B cell (primary cell): Measurements from ENCODE around the gene KRTAP4-11. TPM values are rescaled to one million over a fixed set of nuclear protein-coding genes. Genes with fewer than 3 reads are reported as not detected.
"Not testable (repeated sequence)": the region's sequence is repeated elsewhere in the genome, so short reads cannot be mapped to it uniquely, and the experiment has no call there.

ENCODE experiments used
- ATAC-seq: fragments of 200-7000 bp; cut with Tn5 transposase; one replicate; pipeline ENCODE4 v1.10.0; 2021; ENCODE audit warnings: low read depth, mild to moderate bottlenecking, moderate number of reproducible peaks, moderate library complexity
- CTCF ChIA-PET: fragments of 350-600 bp; sonication (Branson Sonifier 250); formaldehyde crosslinking; loops from one replicate; lab custom pipeline; 2021; ENCODE audit warnings: antibody characterized with exemption, inconsistent platforms; lab: Charles Lee
- POLR2A ChIA-PET: fragments of 350-600 bp; sonication (Branson Sonifier 250); formaldehyde crosslinking; loops from one replicate; lab custom pipeline; 2021; ENCODE audit warnings: antibody characterized with exemption; lab: Charles Lee
- DNase-seq: peaks from one replicate; pipeline ENCODE4 v3.0.0; 2013
- H2AFZ ChIP-seq: 2 replicates; pipeline ENCODE4 v1.6.1; 2012; ENCODE audit warnings: mild to moderate bottlenecking, low read depth, low read length; ENCODE audit not compliant: insufficient read depth, poor library complexity, severe bottlenecking
- H3K27ac ChIP-seq, 2 donors: 1 replicate in 1 of 2; 2 replicates in 1 of 2; pipeline ENCODE4 v1.5.1; 2012 to 2013; ENCODE audit warnings: low read length in 2 of 2, mild to moderate bottlenecking in 2 of 2, moderate library complexity in 1 of 2
- H3K27me3 ChIP-seq, 4 experiments: fragments of 200-600 bp in 1 of 4; sonication (generic) in 1 of 4; replicated peaks in 1 of 4; 1 replicate in 2 of 4; 2 replicates in 2 of 4; pipeline versions ENCODE4 v1.6.1 to v1.7.0; 2013 to 2016; ENCODE audit warnings: low read length in 3 of 4, mild to moderate bottlenecking in 2 of 4, mixed read lengths in 1 of 4, moderate library complexity in 1 of 4; ENCODE audit not compliant: insufficient read depth in 4 of 4, control insufficient read depth in 3 of 4; ENCODE audit errors: control extremely low read depth in 1 of 4
- H3K36me3 ChIP-seq, 2 experiments: replicated peaks in 1 of 2; 1 replicate in 1 of 2; 2 replicates in 1 of 2; pipeline versions ENCODE4 v1.6.1 to v1.7.1; 2013; ENCODE audit warnings: low read length in 1 of 2; ENCODE audit not compliant: insufficient read depth in 2 of 2, control insufficient read depth in 1 of 2; ENCODE audit errors: control extremely low read depth in 1 of 2, extremely low read depth in 1 of 2
- H3K4me1 ChIP-seq, 2 donors: fragments of 200-600 bp in 1 of 2; sonication (generic) in 1 of 2; 1 replicate in 1 of 2; 2 replicates in 1 of 2; pipeline versions ENCODE4 v1.5.1 to v1.6.1; 2013 to 2017; ENCODE audit warnings: low read length in 2 of 2; ENCODE audit not compliant: control insufficient read depth in 2 of 2, insufficient read depth in 2 of 2
- H3K4me2 ChIP-seq: replicated peaks from 2 replicates; pipeline ENCODE3; 2012; ENCODE audit warnings: mild to moderate bottlenecking, low read depth, low read length; ENCODE audit not compliant: poor library complexity, severe bottlenecking
- H3K4me3 ChIP-seq, 5 experiments: fragments of 200-600 bp in 1 of 5; sonication (generic) in 1 of 5; 1 replicate in 3 of 5; 2 replicates in 2 of 5; pipeline versions ENCODE4 v1.5.1 to v1.7.0; 2011 to 2016; ENCODE audit warnings: low read length in 4 of 5, mild to moderate bottlenecking in 4 of 5, low read depth in 2 of 5, control low read depth in 1 of 5, moderate library complexity in 1 of 5; ENCODE audit not compliant: insufficient read depth in 1 of 5; ENCODE audit errors: control extremely low read depth in 1 of 5, extremely low read depth in 1 of 5
- H3K79me2 ChIP-seq: fragments of 200-600 bp; sonication (generic); one replicate; pipeline ENCODE4 v1.6.0; 2016; ENCODE audit warnings: low read length; ENCODE audit not compliant: control insufficient read depth, insufficient read depth
- H3K9ac ChIP-seq: fragments of 200-600 bp; sonication (generic); 2 replicates; pipeline ENCODE4 v1.6.1; 2017; ENCODE audit warnings: mild to moderate bottlenecking, low read length, moderate library complexity
- H3K9me3 ChIP-seq, 3 donors: one replicate each; pipeline versions ENCODE4 v1.6.1 to v1.7.1; 2013; ENCODE audit warnings: low read length in 2 of 3; ENCODE audit not compliant: control insufficient read depth in 2 of 3, insufficient read depth in 1 of 3; ENCODE audit errors: control extremely low read depth in 1 of 3
- H4K20me1 ChIP-seq: 2 replicates; pipeline ENCODE4 v1.6.0; 2012; ENCODE audit warnings: mild to moderate bottlenecking, low read length; ENCODE audit not compliant: insufficient read depth, control insufficient read depth, poor library complexity, severe bottlenecking
- H3K27ac Mint-ChIP-seq: one replicate; pipeline ENCODE4 v1.8.0; 2021; ENCODE audit warnings: mixed read lengths
- H3K27me3 Mint-ChIP-seq: one replicate; pipeline ENCODE4 v1.8.0; 2021; ENCODE audit warnings: mixed read lengths
- H3K4me1 Mint-ChIP-seq: one replicate; pipeline ENCODE4 v1.8.0; 2021; ENCODE audit warnings: mixed read lengths
- H3K4me3 Mint-ChIP-seq: one replicate; pipeline ENCODE4 v1.8.0; 2021; ENCODE audit warnings: mixed read lengths
- H3K9me3 Mint-ChIP-seq: one replicate; pipeline ENCODE4 v1.8.0; 2022; ENCODE audit warnings: mixed read lengths; ENCODE audit not compliant: insufficient read depth
- EZH2 ChIP-seq: IDR thresholded peaks from 2 replicates; pipeline ENCODE4 v1.6.1; 2012; ENCODE audit warnings: borderline replicate concordance, low read depth, mild to moderate bottlenecking, moderate library complexity, low read length; ENCODE audit not compliant: insufficient read depth, poor library complexity, severe bottlenecking
- WGBS: methylation state at CpG from one replicate; pipeline ENCODE4 v1.1.5; 2013; ENCODE audit warnings: missing lambda C conversion rate; ENCODE audit not compliant: insufficient coverage; 5-methylcytosine and 5-hydroxymethylcytosine counted together
- intact Hi-C: fragments of 100-400 bp; cut with micrococcal nuclease; formaldehyde crosslinking; loops from one replicate; pipeline ENCODE4 v1.10.0; 2022
- polyA plus RNA-seq: library from polyadenylated mRNA; depleted of rRNA; stranded (reverse); fragments of >200 nt; gene quantifications from 2 replicates; pipeline ENCODE4 v1.2.3, GENCODE V29; 2012
- total RNA-seq, 2 donors: library from RNA; stranded (reverse); fragments of 120-200 nt in 1 of 2; gene quantifications; 1 replicate in 1 of 2; 2 replicates in 1 of 2; pipeline versions ENCODE4 v1.2.3 to v1.2.4, GENCODE V29; 2013 to 2022
- TF ChIP-seq, protein P1 (sequence below): fragments of 200-600 bp; IDR thresholded peaks from one replicate; pipeline ENCODE4 v1.8.0; 2022; ENCODE audit warnings: antibody characterized with exemption, mild to moderate bottlenecking

Gene KRTAP4-11
- total and polyA plus RNA-seq, 2 donors (not counting 1 experiment from before 2014, with no cell fraction given), result not detected

DNA sequence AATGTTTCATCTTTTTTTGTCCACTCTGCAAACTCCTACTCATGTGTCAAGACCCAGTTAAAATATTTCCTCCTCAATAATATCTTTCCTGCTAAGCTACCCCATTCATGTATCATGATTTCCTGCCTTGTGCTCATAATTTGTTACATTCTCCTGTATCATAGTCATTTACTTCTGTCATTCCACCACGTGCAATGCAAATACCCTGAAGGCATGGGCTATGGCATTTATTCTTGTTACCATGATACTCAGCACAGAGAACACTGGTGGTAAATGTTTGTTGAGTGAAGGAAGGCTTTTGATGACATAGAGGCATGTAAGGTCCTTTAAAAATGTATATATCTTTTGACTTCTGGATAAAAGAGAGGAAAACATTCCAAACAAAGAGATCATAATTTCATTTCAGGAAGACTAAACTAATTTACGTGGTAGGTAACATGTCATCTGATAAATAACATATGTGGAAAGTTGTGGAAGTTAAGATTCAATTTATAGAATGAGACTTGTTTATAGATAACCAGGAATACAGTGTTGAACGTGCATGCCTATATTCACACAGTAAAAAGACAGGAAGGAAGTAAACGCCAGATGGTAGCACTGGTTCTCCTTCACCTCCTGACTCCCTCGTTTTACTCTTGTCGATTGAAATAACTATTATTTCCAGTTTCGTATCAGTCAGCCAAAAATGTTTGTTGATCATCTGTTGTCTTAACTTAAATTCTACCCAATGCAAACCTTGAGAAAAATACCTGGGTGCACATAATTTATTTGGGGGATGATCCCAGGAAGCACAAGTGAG is 18.3 kb downstream of the KRTAP4-11 start:
- H3K27me3 Mint-ChIP-seq, result peaks cover 31% of the 10 kb centered on the region
- H3K36me3 ChIP-seq, H2AFZ ChIP-seq, H3K79me2 ChIP-seq, H3K4me1 ChIP-seq, H3K27ac Mint-ChIP-seq, H3K27me3 ChIP-seq, POLR2A ChIA-PET, H3K9me3 ChIP-seq, H4K20me1 ChIP-seq, intact Hi-C loops, ATAC-seq, H3K9ac ChIP-seq, CTCF ChIA-PET, H3K9me3 Mint-ChIP-seq, H3K4me1 Mint-ChIP-seq, H3K27ac ChIP-seq, H3K4me3 Mint-ChIP-seq: not testable (repeated sequence)
- Histone ChIP-seq H3K4me3 (peak overlapping the region in 1 of 5 experiments; percentile 1), H3K4me2 (peak overlapping the region; percentile 4)
- DNase-seq, result peak; percentile 29
- no CpG with 5 or more reads among the region's 7 CpGs for WGBS

DNA sequence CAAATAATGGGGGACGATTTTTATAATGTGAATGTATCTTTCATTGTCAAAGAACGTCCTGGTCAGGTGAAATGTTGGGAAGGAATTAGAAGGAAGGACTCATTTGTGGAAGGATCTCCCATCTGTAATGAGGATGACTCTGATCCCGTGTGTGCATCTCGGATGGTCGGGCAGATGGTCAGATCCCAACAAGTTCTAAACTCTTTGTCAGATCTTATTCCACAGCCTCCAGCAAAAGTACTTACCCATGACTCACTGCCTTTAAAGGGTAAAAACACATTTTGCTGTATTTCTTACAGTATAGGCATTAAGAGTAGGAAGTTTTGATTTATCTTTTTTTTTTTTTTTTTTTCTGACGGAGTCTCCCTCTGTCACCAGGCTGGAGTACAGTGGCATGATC is 19.7 kb downstream of the KRTAP4-11 start:
- CTCF ChIA-PET, result no interaction called here
- Histone ChIP-seq H3K9me3 (peaks cover 0 to 14% (median 0%) of the 10 kb centered on the region in 3 donors), H3K27me3 (peaks cover 0 to 5% (median 0%) of the 10 kb centered on the region in 4 experiments), H3K4me3 (no peak overlapping the region), H3K9ac (no peak overlapping the region), H4K20me1 (no peaks in the 10 kb centered on the region), H3K36me3 (no peaks in the 10 kb centered on the region), H3K79me2 (no peaks in the 10 kb centered on the region), H3K4me2 (no peak overlapping the region), H3K27ac (no peak overlapping the region), H3K4me1 (peaks cover 4 to 7% of the 10 kb centered on the region in 2 donors), H2AFZ (no peak overlapping the region)
- POLR2A ChIA-PET, result no interaction called here
- 88% methylated on average over 2 of the region's 6 CpGs for WGBS
- DNase-seq, result no peak
- no peaks in the 10 kb centered on the region for H3K9me3 Mint-ChIP-seq
- no peak overlapping the region for H3K27ac Mint-ChIP-seq
- H3K4me3 Mint-ChIP-seq, result no peak overlapping the region
- intact Hi-C loops, result no loop called here
- H3K27me3 Mint-ChIP-seq, result peaks cover 33% of the 10 kb centered on the region
- H3K4me1 Mint-ChIP-seq, result peaks cover 8% of the 10 kb centered on the region
- TF ChIP-seq EZH2, result no peak
- TF ChIP-seq, protein P1, sequence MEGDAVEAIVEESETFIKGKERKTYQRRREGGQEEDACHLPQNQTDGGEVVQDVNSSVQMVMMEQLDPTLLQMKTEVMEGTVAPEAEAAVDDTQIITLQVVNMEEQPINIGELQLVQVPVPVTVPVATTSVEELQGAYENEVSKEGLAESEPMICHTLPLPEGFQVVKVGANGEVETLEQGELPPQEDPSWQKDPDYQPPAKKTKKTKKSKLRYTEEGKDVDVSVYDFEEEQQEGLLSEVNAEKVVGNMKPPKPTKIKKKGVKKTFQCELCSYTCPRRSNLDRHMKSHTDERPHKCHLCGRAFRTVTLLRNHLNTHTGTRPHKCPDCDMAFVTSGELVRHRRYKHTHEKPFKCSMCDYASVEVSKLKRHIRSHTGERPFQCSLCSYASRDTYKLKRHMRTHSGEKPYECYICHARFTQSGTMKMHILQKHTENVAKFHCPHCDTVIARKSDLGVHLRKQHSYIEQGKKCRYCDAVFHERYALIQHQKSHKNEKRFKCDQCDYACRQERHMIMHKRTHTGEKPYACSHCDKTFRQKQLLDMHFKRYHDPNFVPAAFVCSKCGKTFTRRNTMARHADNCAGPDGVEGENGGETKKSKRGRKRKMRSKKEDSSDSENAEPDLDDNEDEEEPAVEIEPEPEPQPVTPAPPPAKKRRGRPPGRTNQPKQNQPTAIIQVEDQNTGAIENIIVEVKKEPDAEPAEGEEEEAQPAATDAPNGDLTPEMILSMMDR, result no peak
- no peak for ATAC-seq
